Heart left ventricle (tissue), 16 donors: ENCODE results near the gene DDX46. TPM values are rescaled to one million over a fixed set of nuclear protein-coding genes. Genes with fewer than 3 reads are reported as not detected.

Source experiments
- ATAC-seq, 4 donors: fragments of 200-7000 bp; cut with Tn5 transposase; one replicate each; pipeline ENCODE4 v1.9.1; 2020 to 2022; ENCODE audit warnings: moderate library complexity in 4 of 4, mild to moderate bottlenecking in 3 of 4, moderate number of reproducible peaks in 1 of 4
- DNase-seq, 5 donors: peaks; one replicate each; pipeline ENCODE4 v3.0.0-alpha.2; 2020
- H3K27ac ChIP-seq, 12 donors: fragments of 200-600 bp; sonication (generic) in 4 of 12; one replicate each; pipeline versions ENCODE4 v1.5.0 to v1.8.0; 2016 to 2022; ENCODE audit warnings: mild to moderate bottlenecking in 2 of 12
- H3K27me3 ChIP-seq, 9 donors: fragments of 200-600 bp; sonication (generic) in 2 of 9; one replicate each; pipeline versions ENCODE4 v1.5.1 to v1.8.0; 2016 to 2022; ENCODE audit warnings: mild to moderate bottlenecking in 3 of 9
- H3K36me3 ChIP-seq, 9 donors: fragments of 200-600 bp; sonication (generic) in 2 of 9; one replicate each; pipeline versions ENCODE4 v1.5.0 to v1.8.0; 2018 to 2022; ENCODE audit warnings: mild to moderate bottlenecking in 2 of 9
- H3K4me1 ChIP-seq, 12 donors: fragments of 200-600 bp; sonication (generic) in 4 of 12; one replicate each; pipeline versions ENCODE4 v1.5.0 to v1.8.0; 2016 to 2022; ENCODE audit warnings: mild to moderate bottlenecking in 3 of 12
- H3K4me3 ChIP-seq, 12 donors: fragments of 200-600 bp; sonication (generic) in 4 of 12; one replicate each; pipeline versions ENCODE4 v1.5.0 to v1.8.0; 2017 to 2022; ENCODE audit warnings: mild to moderate bottlenecking in 9 of 12, moderate library complexity in 4 of 12
- H3K9me3 ChIP-seq, 12 donors: fragments of 200-600 bp; sonication (generic) in 4 of 12; one replicate each; pipeline versions ENCODE4 v1.5.0 to v1.8.0; 2016 to 2022; ENCODE audit warnings: mild to moderate bottlenecking in 1 of 12
- CTCF ChIP-seq, 12 donors: fragments of 200-600 bp; sonication (generic) in 4 of 12; IDR thresholded peaks; one replicate each; pipeline versions ENCODE4 v1.5.0 to v1.8.0; 2018 to 2022; ENCODE audit warnings: antibody characterized with exemption in 12 of 12, mild to moderate bottlenecking in 5 of 12
- POLR2A ChIP-seq, 2 donors: fragments of 450-650 bp; IDR thresholded peaks; one replicate each; pipeline ENCODE4 v1.6.1; 2017; ENCODE audit warnings: antibody characterized with exemption in 2 of 2, mild to moderate bottlenecking in 2 of 2, moderate library complexity in 2 of 2
- WGBS, 4 donors: extraction: QIAGEN DNeasy Blood & Tissue Kit in 2 of 4; methylation state at CpG; one replicate each; pipeline versions ENCODE4 v1.1.5 to v1.1.7; 2013 to 2018; 5-methylcytosine and 5-hydroxymethylcytosine counted together
- intact Hi-C, 10 donors: fragments of 100-400 bp; cut with DNase I; formaldehyde crosslinking; loops; one replicate each; pipeline versions ENCODE4 v1.11.1 to v1.14.2; 2022
- polyA plus RNA-seq, 2 donors: library from polyadenylated mRNA; stranded (reverse); fragments of 200-250 nt; gene quantifications; one replicate each; pipeline ENCODE4 v1.2.3, GENCODE V29; 2013
- total RNA-seq, 9 donors: library from RNA; depleted of rRNA in 2 of 9; stranded (reverse); fragments of >200 nt in 2 of 9; fragmentation: NEBNext Ultra II Directional in 3 of 9; extraction: Animal tissue kit (Norgen Biotek cat#: 25700) in 3 of 9; gene quantifications; one replicate each; pipeline versions ENCODE4 v1.1.0 to v1.2.4, GENCODE V29; 2016 to 2023
- donor health status: ischemic (EF 13 %, LVEDD 7.1; RV severe dilation, severe dysfunction).
- donor health status: healthy with polysubstance abuse.
- donor health status: DM: no; HTN: yes; CAD: no.
- donor health status: DM: no; HTN: no; CAD: no.
- donor health status: ischemic (EF 25% LVEDD 6.9; RV normal size, moderate dysfunction).
- donor health status: ischemic (EF 25% LVEDD 5.7; RV mildly dilated, moderate dysfunction).
- donor health status: healthy.
- donor health status: DM: yes; HTN: yes; CAD: no.
- donor health status: ischemic (EF 35%, LVEDD 5.7; RV mildly dilated, moderate dysfunction).
- donor health status: nonischemic (EF 11% LVEDD 7.7; RV severe dilation, severe dysfunction).
- donor health status: DM: yes; HTN: yes; CAD: no.
- donor health status: PGD.
- donor health status: ischemic (EF 29% LVEDD 5.4; RV normal size, mild dysfunction).
- donor health status: nonischemic (EF 23%, LVEDD 6.1; RV moderate dilation, normal function).

Gene DDX46
- total and polyA plus RNA-seq, 11 donors: 14.3 to 37.0 (median 28.8) TPM

DNA sequence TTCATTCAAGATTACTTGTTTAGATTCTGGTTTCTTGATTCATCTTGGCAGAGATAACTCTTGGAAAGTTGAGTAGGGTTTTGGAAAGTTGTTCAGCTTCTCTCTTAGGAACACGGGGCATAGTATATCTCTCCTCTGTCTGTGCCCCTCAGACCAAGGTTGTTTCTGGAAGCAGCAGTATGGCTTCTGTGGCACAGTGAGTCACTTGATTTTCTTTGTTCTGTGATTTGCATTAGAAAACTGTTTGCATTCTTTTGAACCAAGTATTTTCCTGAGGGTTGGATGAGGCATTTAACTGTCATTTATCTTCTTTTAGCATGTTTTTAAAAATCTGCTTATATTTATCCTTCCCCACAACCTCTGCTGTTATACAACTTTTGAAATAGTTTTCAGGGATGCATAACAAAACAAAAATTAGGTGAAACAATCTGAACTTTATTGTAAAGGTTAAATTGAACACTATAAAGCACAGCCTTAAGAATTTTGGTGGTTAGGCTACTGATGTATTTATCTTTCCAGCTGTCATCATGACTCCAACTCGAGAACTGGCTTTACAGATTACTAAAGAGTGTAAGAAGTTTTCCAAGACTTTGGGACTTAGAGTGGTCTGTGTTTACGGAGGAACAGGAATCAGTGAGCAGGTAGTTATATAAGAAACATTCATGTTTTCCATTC lies 26.5 kb downstream of the DDX46 start:
- 77 to 82% (median 79%) methylated on average over 3 of the region's 3 CpGs for WGBS, 4 donors
- no peak for TF ChIP-seq POLR2A (IDR thresholded peaks at IDR 0.05)
- no peak for TF ChIP-seq CTCF (IDR thresholded peaks at IDR 0.05)
- Histone ChIP-seq H3K9me3 (no peaks in the 10 kb centered on the region), H3K27ac (no peak overlapping the region), H3K4me3 (no peak overlapping the region), H3K36me3 (peaks cover 0 to 100% (median 96%) of the 10 kb centered on the region in 9 donors), H3K27me3 (no peaks in the 10 kb centered on the region), H3K4me1 (no peaks in the 10 kb centered on the region)
- intact Hi-C loops: loop anchor here in 4 of 10 donors (10.0 kb wide), 2 partner anchors 80 to 100 kb away; no protein-coding TSS in a partner anchor
- DNase-seq: no peak
- no peak for ATAC-seq

- H3K27ac ChIP-seq: no peak overlapping the region
- no peak overlapping the region for H3K4me3 ChIP-seq
- intact Hi-C loops: loop anchor here in 4 of 10 donors (10.0 kb wide), 2 partner anchors 83 to 103 kb away; no protein-coding TSS in a partner anchor
- TF ChIP-seq POLR2A (IDR thresholded peaks at IDR 0.05) (no peak), CTCF (IDR thresholded peaks at IDR 0.05) (no peak)
- no peaks in the 10 kb centered on the region for H3K9me3 ChIP-seq
- ATAC-seq (no peak), DNase-seq (no peak)
- H3K36me3 ChIP-seq: peaks cover 0 to 100% (median 98%) of the 10 kb centered on the region in 9 donors
- no peaks in the 10 kb centered on the region for H3K4me1 ChIP-seq
- WGBS, 4 donors: 88 to 100% (median 94%) methylated on average over 1 of the region's 1 CpG
- no peaks in the 10 kb centered on the region for H3K27me3 ChIP-seq
Observed at GRCh38 chr5:134787692-134788091, 29.1 kb downstream of the DDX46 start.

DNA sequence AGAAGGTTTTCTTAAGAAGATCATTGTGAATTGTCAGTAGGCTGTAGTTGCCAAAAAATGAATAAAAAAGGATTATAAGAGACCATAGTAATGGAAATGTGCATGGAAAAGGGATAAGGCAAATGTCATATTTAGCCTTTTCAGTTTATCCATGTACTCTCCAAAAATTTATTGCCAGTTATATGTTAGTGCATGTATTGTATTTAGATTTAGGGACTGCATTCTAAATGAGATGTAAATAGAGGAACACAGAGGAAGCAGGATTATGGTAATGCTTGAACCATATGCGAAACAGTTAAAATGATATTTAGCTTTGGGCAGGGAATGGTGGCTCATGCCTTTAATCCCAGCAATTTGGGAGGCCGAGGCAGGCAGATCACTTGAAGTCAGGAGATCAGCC lies 33.0 kb downstream of the DDX46 start:
- TF ChIP-seq CTCF (IDR thresholded peaks at IDR 0.05) (no peak), POLR2A (IDR thresholded peaks at IDR 0.05) (no peak)
- H3K27me3 ChIP-seq: no peaks in the 10 kb centered on the region
- DNase-seq (no peak), ATAC-seq (no peak)
- intact Hi-C loops: no loop called here
- H3K27ac ChIP-seq: no peak overlapping the region
- no peak overlapping the region for H3K4me3 ChIP-seq
- H3K9me3 ChIP-seq: no peaks in the 10 kb centered on the region
- WGBS, 4 donors: 92 to 99% (median 98%) methylated on average over 2 of the region's 2 CpGs
- H3K4me1 ChIP-seq: no peaks in the 10 kb centered on the region
- H3K36me3 ChIP-seq: peaks cover 0 to 100% (median 96%) of the 10 kb centered on the region in 9 donors

GRCh38 chr5:134792286-134792685 lies 33.7 kb downstream of the DDX46 start:
- 86 to 92% (median 89%) methylated on average over 3 of the region's 3 CpGs for WGBS, 4 donors
- intact Hi-C loops: no loop called here
- TF ChIP-seq CTCF (IDR thresholded peaks at IDR 0.05): no peak
- no peak for TF ChIP-seq POLR2A (IDR thresholded peaks at IDR 0.05)

More at GRCh38 chr5:134792286-134792685, 33.7 kb downstream of the DDX46 start:
- peaks cover 0 to 100% (median 96%) of the 10 kb centered on the region in 9 donors for H3K36me3 ChIP-seq
- no peak overlapping the region for H3K27ac ChIP-seq
- no peak overlapping the region for H3K4me3 ChIP-seq
- no peaks in the 10 kb centered on the region for H3K4me1 ChIP-seq
- no peaks in the 10 kb centered on the region for H3K27me3 ChIP-seq
- H3K9me3 ChIP-seq: no peaks in the 10 kb centered on the region
- DNase-seq (no peak), ATAC-seq (no peak)
